HG02571 (cell line): ENCODE data around the gene SLC35G2.
"Not testable (repeated sequence)": the region's sequence is repeated elsewhere in the genome, so short reads cannot be mapped to it uniquely, and the experiment has no call there.

Source experiments
- ATAC-seq: cut with Tn5 transposase; IDR thresholded peaks from one replicate; pipeline ENCODE4 v1.9.1; 2021; ENCODE audit warnings: mild to moderate bottlenecking, moderate library complexity; ENCODE audit not compliant: unreplicated experiment

Gene SLC35G2

GRCh38 chr3:136885357-136886213, 66.7 kb downstream of the SLC35G2 start:
- ATAC-seq: no peak

DNA sequence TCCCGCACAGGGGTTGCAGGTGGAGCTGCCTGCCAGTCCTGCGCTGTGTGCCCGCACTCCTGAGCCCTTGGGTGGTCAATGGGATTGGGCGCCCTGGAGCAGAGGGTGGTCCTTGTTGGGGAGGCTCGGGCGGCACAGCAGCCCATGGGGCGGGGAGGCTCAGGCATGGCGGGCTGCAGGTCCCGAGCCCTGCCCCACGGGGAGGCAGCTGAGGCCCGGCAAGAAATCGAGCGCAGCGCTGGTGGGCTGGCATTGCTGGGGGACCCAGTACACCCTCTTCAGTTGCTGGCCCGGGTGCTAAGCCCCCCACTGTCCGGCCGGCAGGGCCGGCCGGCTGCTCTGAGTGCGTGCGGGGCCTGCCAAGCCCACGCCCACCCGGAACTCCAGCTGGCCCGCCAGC, 71.0 kb downstream of the SLC35G2 start:
- ATAC-seq: no peak

- ATAC-seq: no peak
These were observed 73.3 kb downstream of the SLC35G2 start for GRCh38 chr3:136891934-136892855.

DNA sequence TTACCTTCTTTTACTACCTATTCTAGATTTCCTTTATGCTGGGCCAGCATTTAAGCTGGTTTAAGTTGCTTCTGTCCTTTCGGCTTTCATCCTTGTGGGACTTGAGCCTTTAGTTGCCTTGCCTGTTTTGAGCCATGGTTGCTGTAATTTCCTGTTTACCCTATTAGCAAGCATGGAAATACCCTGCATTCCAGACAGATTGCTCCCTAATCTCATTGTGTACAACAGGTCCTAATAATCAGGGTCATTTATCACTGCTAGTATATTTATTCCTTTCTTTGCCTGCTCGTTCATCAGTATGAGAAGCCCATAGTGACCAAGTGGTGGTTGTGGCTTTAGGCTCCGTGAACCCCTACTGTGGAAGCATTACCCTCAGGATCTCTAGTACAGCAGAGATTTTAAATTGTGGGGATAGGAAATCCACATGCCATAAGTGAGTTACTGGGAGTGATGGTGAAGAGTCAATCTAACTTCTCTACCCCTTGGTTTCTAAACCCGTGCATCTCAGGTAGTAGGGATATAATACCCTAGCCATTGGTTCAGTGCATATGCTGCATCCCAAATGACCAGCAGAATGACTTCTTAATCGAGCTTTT, 75.0 kb downstream of the SLC35G2 start:
- ATAC-seq: no peak

- not testable (repeated sequence) for ATAC-seq
These were observed 78.2 kb downstream of the SLC35G2 start for GRCh38 chr3:136897171-136897570.

DNA sequence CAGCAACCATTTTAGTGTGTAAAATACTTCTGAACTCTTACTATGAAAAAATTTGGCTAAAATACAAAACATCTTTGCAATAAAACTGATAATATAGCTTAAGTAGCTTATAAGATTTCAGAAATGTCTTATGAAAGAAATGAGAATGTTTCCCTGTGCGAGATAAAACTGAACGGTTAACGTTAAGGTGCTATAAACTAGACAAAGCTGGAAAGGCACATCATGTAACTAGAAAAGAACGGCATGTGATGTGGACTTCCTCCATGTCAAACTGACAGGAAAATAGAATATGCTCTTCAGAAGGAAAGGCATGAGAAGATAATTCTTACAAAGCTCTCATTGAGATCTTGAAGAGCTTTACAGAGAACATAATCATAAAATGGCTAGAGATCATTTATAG, 79.6 kb downstream of the SLC35G2 start:
- no peak for ATAC-seq

GRCh38 chr3:136898954-136899353, 80.0 kb downstream of the SLC35G2 start:
- no peak for ATAC-seq

DNA sequence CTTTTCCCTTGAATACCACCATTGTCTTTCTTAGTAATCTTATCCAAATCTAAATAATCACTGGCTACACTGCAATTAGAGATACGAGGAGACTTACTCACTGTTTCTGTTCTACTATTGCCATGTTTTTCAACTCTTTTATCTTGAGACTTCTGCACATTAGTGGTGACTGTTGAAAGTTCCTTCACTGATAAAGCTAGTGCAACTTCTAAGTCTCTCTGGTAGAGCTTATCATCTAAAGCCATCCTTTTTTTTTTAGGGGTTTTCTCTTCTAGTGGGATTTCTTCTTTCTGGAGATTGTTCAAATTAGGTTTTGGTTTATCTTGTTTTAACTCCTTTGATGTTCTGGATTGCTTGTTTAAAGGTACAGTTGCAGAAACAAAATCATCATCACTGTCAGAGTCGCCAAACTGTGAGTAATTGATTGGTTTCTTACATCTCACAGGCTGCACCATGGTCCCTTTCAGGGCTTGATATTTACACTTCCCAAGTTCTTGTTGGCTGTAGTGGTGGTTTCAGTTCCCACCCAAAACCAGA, 80.8 kb downstream of the SLC35G2 start:
- ATAC-seq: no peak

DNA sequence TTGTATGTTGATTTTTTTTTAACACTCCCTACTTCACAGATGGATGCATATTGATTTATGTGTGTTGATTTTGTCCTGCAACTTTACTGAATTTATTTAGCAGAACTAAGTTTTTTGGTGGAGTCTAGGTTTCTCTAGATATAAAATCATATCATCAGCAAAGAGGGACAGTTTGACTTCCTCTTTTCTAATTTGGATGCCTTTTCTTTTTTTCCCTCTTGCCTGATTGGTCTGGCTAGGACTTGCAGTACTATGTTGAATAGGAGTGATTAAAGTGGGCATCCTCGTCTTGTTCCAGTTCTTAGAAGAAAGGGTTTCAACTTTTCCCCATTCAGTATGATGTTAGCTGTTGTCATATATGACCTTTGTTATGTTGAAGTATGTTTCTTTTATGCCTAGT, 81.8 kb downstream of the SLC35G2 start:
- ATAC-seq: not testable (repeated sequence)

DNA sequence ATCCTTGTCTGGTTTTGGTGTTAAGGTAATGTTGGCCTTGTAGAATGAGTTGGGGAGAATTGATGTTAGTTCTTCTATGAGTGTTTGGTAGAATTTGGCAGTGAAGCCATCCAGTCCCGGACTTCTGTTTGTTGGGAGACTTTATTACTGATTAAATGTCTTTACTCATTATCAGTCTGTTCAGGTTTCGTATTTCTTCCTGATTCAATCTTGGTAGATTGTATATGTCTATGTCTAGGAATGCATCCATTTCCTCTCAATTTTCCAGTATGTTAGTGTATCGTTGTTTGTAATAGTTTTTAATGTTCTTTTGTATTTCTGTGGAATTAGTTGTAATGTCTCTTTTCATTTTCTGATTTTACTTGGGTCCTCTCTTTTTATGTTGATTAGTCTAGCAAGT, 82.5 kb downstream of the SLC35G2 start:
- no peak for ATAC-seq

GRCh38 chr3:136902530-136902929, 83.6 kb downstream of the SLC35G2 start:
- ATAC-seq: not testable (repeated sequence)

GRCh38 chr3:136903899-136904298, 85.0 kb downstream of the SLC35G2 start:
- no peak for ATAC-seq

GRCh38 chr3:136904746-136905145, 85.8 kb downstream of the SLC35G2 start:
- no peak for ATAC-seq
